Endometrium (tissue), 2 donors: ENCODE results near the gene CAMKK2.

ENCODE experiments used
- FAIRE-seq: peaks from 2 replicates; lab custom pipeline; 2012; peaks lifted over from hg19 to GRCh38; lab: Jason Lieb, UNC
- donor health status: control.
- donor health status: control.

The CAMKK2 gene

GRCh38 chr12:121191151-121191550, 105.4 kb downstream of the CAMKK2 start:
- no peak for FAIRE-seq

DNA sequence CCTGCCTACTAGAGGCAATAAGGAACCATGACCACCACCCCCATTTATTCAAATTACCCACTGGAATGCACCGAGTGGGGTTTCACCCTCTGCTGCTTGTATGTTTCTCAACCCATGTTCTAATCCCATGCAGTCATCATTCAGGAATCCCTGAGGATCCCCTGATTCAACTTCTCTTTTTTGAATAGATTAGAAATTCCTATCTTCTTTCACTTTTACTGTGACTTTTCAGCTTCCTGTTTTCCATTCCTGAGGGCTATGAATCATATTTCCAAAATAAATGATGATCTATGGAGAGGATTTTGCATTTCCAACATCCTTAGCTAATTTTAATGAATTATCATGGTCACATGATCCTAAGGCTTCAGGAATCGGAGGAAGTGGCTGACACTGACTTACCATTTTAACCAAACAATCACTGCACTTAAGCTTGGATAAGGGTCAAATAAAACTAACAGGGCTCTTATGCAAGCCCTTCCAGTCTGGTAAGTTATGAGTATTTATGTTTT, 105.9 kb downstream of the CAMKK2 start:
- no peak for FAIRE-seq

- FAIRE-seq: no peak
These were observed 106.8 kb downstream of the CAMKK2 start for GRCh38 chr12:121189619-121190155.

GRCh38 chr12:121189131-121189530, 107.4 kb downstream of the CAMKK2 start:
- FAIRE-seq: no peak

DNA sequence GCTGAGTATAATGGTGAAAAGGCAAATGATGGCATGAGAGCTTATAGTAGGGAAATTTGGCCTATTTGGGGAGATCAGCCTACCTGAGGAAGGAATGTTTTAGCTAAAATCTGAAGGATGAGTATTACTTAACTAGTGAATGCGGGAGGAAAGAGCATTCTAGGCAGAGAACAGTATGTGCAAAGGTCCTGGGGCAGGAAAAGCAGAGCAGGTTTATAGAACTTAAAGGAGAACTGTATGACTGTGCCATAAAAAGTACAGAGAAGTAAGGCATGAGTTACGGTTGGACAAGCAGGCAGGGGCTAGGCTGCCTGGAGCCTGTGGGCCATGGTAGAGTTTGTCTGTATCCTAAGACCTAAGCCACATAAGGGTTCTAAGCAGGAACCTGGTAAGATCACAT, 108.3 kb downstream of the CAMKK2 start:
- no peak for FAIRE-seq
